Panc1 (cell line): ENCODE measurements around the gene CACFD1.

Experiments
- CTCF ChIP-seq: fragments of 450-650 bp; IDR thresholded peaks from 2 replicates; pipeline ENCODE4 v1.5.1; 2017; ENCODE audit warnings: mild to moderate bottlenecking
- TF ChIP-seq, protein P1 (sequence below), 2 experiments: IDR thresholded peaks; 2 replicates each; pipeline ENCODE4 v1.6.1; 2011 to 2012; ENCODE audit warnings: low read depth in 2 of 2, control low read depth in 1 of 2, low read length in 1 of 2, mild to moderate bottlenecking in 1 of 2, moderate library complexity in 1 of 2; ENCODE audit not compliant: insufficient read depth in 1 of 2

DNA sequence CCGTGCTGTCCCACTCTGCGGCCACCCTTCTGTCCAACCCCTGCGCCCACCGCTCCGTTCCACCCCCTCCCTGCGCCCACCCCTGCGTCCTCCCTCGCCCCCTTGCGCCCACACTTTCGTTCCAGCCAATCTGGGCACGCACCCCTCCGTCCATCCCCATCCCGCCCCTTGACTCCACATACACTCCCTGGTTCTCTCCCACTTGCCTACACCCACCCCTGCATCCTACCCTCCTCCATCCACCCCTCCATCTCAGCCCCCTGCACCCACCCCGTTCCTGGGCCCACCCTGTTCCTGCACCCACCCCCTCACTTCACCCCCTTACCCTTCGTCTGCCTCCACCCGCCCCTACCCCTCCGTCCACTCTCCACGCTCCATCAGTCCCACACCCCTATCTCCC, 30.6 kb upstream of the CACFD1 start:
- TF ChIP-seq, protein P1, sequence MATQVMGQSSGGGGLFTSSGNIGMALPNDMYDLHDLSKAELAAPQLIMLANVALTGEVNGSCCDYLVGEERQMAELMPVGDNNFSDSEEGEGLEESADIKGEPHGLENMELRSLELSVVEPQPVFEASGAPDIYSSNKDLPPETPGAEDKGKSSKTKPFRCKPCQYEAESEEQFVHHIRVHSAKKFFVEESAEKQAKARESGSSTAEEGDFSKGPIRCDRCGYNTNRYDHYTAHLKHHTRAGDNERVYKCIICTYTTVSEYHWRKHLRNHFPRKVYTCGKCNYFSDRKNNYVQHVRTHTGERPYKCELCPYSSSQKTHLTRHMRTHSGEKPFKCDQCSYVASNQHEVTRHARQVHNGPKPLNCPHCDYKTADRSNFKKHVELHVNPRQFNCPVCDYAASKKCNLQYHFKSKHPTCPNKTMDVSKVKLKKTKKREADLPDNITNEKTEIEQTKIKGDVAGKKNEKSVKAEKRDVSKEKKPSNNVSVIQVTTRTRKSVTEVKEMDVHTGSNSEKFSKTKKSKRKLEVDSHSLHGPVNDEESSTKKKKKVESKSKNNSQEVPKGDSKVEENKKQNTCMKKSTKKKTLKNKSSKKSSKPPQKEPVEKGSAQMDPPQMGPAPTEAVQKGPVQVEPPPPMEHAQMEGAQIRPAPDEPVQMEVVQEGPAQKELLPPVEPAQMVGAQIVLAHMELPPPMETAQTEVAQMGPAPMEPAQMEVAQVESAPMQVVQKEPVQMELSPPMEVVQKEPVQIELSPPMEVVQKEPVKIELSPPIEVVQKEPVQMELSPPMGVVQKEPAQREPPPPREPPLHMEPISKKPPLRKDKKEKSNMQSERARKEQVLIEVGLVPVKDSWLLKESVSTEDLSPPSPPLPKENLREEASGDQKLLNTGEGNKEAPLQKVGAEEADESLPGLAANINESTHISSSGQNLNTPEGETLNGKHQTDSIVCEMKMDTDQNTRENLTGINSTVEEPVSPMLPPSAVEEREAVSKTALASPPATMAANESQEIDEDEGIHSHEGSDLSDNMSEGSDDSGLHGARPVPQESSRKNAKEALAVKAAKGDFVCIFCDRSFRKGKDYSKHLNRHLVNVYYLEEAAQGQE (IDR thresholded peaks at IDR 0.05; ENCODE audit: insufficient read depth in 1 of 2, low read depth in 2 of 2, low read length in 1 of 2) = no peak
- TF ChIP-seq CTCF = no peak
